HEK293 (cell line): ENCODE data around the gene OR5B12.

ENCODE experiments used
- BCL11B ChIP-seq: fragments of 450-650 bp; formaldehyde crosslinking; IDR thresholded peaks from 2 replicates; pipeline ENCODE4 v1.5.1; 2016; ENCODE audit warnings: low read depth, missing biosample characterization, missing genetic modification characterization
- CTCF ChIP-seq: fragments of 450-650 bp; formaldehyde crosslinking; IDR thresholded peaks from 2 replicates; pipeline ENCODE4 v1.5.1; 2016; ENCODE audit warnings: missing biosample characterization, missing genetic modification characterization
- TCF7L2 ChIP-seq: IDR thresholded peaks from 2 replicates; pipeline ENCODE4 v1.6.1; 2011; ENCODE audit warnings: low read depth, mild to moderate bottlenecking, inconsistent platforms, low read length, moderate library complexity, borderline replicate concordance
- YY1 ChIP-seq: fragments of 450-650 bp; formaldehyde crosslinking; IDR thresholded peaks from 2 replicates; pipeline ENCODE4 v1.5.1; 2018; ENCODE audit warnings: missing biosample characterization, missing genetic modification characterization
- ZBTB7A ChIP-seq: fragments of 450-650 bp; formaldehyde crosslinking; IDR thresholded peaks from 2 replicates; pipeline ENCODE4 v1.5.1; 2016; ENCODE audit warnings: low read depth, missing biosample characterization, missing genetic modification characterization
- ZNF416 ChIP-seq: fragments of 450-650 bp; formaldehyde crosslinking; IDR thresholded peaks from 2 replicates; pipeline ENCODE4 v1.5.1; 2016; ENCODE audit warnings: missing biosample characterization, missing genetic modification characterization
- ZNF580 ChIP-seq: fragments of 450-650 bp; formaldehyde crosslinking; IDR thresholded peaks from 2 replicates; pipeline ENCODE4 v1.5.1; 2016; ENCODE audit warnings: missing biosample characterization, missing genetic modification characterization
- ZNF692 ChIP-seq: fragments of 450-650 bp; formaldehyde crosslinking; IDR thresholded peaks from 2 replicates; pipeline ENCODE4 v1.5.1; 2016; ENCODE audit warnings: missing biosample characterization, missing genetic modification characterization
- ZNF785 ChIP-seq: fragments of 450-650 bp; formaldehyde crosslinking; IDR thresholded peaks from 2 replicates; pipeline ENCODE4 v1.5.1; 2016; ENCODE audit warnings: missing biosample characterization, missing genetic modification characterization

DNA sequence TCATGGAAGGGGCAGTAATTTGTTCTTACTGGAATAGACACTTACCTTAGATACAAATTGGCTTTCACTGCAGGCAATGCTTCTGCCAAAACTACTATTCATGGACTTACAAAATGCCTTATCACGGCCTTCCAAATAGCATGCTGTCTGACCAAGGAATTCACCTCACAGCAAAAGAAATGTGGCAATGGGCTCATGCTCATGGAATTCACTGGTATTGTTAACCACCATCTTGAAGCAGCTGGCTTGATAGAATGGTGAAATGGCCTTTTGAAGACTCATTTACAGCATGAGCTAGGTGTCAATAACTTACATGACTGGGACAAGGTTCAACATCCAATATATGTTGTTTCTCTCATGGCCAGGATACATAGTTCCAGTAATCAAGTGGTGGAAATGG, 43.9 kb upstream of the OR5B12 start:
- TF ChIP-seq CTCF (tag by site-specific recombination): no peak
- no peak for TF ChIP-seq ZNF416 (tag by site-specific recombination)
- no peak for TF ChIP-seq ZBTB7A (tag by site-specific recombination)
- no peak for TF ChIP-seq BCL11B
- TF ChIP-seq TCF7L2: no peak
- no peak for TF ChIP-seq ZNF692
- no peak for TF ChIP-seq ZNF785
- TF ChIP-seq YY1 (tag by site-specific recombination): no peak
- TF ChIP-seq ZNF580 (tag by site-specific recombination): no peak
